ENCODE measurements around the gene SOAT2.

DNA sequence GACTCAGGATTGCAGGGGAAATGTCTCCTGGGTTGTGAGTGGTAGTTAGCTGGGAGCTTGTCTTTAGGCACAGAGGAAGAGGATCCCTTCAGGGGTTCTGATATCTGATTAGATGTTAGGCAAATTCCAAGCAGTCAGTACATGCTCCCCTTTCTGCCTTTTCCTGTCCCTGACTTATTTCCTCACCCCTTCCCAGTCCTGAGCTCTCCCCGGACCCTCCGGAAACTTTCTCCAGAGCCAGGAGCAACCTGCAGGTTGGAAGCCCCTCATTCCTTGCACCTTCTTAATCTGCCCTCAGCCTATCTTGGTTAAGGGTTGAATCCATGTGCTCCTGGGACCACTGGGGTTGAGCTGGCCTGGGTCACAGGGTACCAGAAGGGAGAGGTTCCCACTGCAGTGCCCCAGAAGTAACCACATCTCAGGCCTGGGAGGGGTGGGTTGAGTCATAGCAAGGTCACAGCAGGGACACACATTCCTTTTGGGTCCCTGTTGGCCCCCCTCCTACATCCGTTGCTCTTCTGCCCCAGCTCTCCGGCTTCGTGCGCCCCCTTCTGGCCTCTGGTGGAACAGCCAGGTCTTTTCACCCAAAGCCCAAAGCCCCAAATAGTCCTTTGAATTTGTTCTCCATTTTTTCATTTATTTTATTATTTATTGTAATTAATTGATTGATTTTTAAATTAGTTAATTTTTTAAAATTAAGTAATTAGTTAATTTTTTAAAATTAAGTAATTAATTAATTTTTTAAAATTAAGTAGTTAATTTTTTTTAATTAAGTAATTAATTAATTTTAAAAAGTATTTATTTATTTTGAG, 4.0 kb upstream of the SOAT2 start:
- peak; percentile 53 for TF ChIP-seq POLR2A (IDR thresholded peaks at IDR 0.05; ENCODE audit: low read depth, low read length)
- TF ChIP-seq POLR2AphosphoS5 (IDR thresholded peaks at IDR 0.05; ENCODE audit: insufficient read depth, low read depth, low read length): peak; percentile 60
- TF ChIP-seq, protein P1, sequence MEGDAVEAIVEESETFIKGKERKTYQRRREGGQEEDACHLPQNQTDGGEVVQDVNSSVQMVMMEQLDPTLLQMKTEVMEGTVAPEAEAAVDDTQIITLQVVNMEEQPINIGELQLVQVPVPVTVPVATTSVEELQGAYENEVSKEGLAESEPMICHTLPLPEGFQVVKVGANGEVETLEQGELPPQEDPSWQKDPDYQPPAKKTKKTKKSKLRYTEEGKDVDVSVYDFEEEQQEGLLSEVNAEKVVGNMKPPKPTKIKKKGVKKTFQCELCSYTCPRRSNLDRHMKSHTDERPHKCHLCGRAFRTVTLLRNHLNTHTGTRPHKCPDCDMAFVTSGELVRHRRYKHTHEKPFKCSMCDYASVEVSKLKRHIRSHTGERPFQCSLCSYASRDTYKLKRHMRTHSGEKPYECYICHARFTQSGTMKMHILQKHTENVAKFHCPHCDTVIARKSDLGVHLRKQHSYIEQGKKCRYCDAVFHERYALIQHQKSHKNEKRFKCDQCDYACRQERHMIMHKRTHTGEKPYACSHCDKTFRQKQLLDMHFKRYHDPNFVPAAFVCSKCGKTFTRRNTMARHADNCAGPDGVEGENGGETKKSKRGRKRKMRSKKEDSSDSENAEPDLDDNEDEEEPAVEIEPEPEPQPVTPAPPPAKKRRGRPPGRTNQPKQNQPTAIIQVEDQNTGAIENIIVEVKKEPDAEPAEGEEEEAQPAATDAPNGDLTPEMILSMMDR (IDR thresholded peaks at IDR 0.05; ENCODE audit: extremely low read depth in 1 of 2, insufficient read depth in 1 of 2, low read depth in 1 of 2, low read length in 2 of 2): peak; percentile 94 to 95
- TF ChIP-seq EZH2 (IDR thresholded peaks at IDR 0.05; ENCODE audit: borderline replicate concordance, low read depth, low read length, severe bottlenecking): no peak
- TF ChIP-seq GATA2 (IDR thresholded peaks at IDR 0.05; ENCODE audit: insufficient read depth, insufficient read length, low read depth, low read length): peak; percentile 23
- TF ChIP-seq, protein P2, sequence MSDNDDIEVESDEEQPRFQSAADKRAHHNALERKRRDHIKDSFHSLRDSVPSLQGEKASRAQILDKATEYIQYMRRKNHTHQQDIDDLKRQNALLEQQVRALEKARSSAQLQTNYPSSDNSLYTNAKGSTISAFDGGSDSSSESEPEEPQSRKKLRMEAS (IDR thresholded peaks at IDR 0.05; ENCODE audit: insufficient read depth, insufficient read length): no peak

All from endothelial cell of umbilical vein (primary cell).